ENCODE results near the gene KLHL42.

DNA sequence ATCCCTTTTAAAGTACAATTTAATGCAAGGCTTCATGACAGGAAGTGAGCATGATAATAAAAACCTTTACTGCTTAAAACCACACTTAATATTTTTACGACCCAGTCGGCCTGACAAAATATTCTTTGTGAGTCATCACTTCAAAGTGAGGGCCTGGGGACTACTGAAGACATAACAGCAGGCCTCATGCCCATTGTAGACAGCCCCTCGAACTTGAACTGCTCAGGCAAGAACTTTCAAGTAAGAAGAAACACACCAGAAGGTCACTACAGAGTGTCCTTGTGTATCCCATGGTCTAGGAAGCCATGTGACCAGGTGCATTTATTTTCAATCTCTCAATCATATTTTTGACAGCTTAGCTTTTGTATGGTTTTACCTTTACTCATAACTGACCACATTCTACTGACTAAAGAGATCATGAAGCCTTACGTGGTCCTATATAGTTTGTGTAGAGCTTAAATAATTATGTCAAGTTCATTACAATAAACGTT, 61.4 kb downstream of the KLHL42 start:
- TF ChIP-seq, protein P1, sequence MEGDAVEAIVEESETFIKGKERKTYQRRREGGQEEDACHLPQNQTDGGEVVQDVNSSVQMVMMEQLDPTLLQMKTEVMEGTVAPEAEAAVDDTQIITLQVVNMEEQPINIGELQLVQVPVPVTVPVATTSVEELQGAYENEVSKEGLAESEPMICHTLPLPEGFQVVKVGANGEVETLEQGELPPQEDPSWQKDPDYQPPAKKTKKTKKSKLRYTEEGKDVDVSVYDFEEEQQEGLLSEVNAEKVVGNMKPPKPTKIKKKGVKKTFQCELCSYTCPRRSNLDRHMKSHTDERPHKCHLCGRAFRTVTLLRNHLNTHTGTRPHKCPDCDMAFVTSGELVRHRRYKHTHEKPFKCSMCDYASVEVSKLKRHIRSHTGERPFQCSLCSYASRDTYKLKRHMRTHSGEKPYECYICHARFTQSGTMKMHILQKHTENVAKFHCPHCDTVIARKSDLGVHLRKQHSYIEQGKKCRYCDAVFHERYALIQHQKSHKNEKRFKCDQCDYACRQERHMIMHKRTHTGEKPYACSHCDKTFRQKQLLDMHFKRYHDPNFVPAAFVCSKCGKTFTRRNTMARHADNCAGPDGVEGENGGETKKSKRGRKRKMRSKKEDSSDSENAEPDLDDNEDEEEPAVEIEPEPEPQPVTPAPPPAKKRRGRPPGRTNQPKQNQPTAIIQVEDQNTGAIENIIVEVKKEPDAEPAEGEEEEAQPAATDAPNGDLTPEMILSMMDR (IDR thresholded peaks at IDR 0.05), result no peak
- no peak for TF ChIP-seq POLR2A (IDR thresholded peaks at IDR 0.05)
